ENCODE data around the gene RELB. TPM values are rescaled to one million over a fixed set of nuclear protein-coding genes. Genes with fewer than 3 reads are reported as not detected.

Gene RELB
- total and polyA plus RNA-seq, 9 of the 15 experiments (the other 6 are each of a cell fraction or from before 2014, with no cell fraction given) = 0.15 to 1.1 (median 0.28) TPM; not detected in 2

GRCh38 chr19:45016388-45017314, 15.4 kb downstream of the RELB start (continued):
- TF ChIP-seq, protein P1, sequence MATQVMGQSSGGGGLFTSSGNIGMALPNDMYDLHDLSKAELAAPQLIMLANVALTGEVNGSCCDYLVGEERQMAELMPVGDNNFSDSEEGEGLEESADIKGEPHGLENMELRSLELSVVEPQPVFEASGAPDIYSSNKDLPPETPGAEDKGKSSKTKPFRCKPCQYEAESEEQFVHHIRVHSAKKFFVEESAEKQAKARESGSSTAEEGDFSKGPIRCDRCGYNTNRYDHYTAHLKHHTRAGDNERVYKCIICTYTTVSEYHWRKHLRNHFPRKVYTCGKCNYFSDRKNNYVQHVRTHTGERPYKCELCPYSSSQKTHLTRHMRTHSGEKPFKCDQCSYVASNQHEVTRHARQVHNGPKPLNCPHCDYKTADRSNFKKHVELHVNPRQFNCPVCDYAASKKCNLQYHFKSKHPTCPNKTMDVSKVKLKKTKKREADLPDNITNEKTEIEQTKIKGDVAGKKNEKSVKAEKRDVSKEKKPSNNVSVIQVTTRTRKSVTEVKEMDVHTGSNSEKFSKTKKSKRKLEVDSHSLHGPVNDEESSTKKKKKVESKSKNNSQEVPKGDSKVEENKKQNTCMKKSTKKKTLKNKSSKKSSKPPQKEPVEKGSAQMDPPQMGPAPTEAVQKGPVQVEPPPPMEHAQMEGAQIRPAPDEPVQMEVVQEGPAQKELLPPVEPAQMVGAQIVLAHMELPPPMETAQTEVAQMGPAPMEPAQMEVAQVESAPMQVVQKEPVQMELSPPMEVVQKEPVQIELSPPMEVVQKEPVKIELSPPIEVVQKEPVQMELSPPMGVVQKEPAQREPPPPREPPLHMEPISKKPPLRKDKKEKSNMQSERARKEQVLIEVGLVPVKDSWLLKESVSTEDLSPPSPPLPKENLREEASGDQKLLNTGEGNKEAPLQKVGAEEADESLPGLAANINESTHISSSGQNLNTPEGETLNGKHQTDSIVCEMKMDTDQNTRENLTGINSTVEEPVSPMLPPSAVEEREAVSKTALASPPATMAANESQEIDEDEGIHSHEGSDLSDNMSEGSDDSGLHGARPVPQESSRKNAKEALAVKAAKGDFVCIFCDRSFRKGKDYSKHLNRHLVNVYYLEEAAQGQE (IDR thresholded peaks at IDR 0.05; ENCODE audit: borderline replicate concordance) = peak; percentile 71; the same call in 1 of the 2 replicates
- TF ChIP-seq, protein P1 (CRISPR knock-in tag; IDR thresholded peaks at IDR 0.05; ENCODE audit: low read depth) = no peak
- TF ChIP-seq, protein P2, sequence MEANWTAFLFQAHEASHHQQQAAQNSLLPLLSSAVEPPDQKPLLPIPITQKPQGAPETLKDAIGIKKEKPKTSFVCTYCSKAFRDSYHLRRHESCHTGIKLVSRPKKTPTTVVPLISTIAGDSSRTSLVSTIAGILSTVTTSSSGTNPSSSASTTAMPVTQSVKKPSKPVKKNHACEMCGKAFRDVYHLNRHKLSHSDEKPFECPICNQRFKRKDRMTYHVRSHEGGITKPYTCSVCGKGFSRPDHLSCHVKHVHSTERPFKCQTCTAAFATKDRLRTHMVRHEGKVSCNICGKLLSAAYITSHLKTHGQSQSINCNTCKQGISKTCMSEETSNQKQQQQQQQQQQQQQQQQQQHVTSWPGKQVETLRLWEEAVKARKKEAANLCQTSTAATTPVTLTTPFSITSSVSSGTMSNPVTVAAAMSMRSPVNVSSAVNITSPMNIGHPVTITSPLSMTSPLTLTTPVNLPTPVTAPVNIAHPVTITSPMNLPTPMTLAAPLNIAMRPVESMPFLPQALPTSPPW (CRISPR knock-in tag; IDR thresholded peaks at IDR 0.05) = peak; percentile 22; the same call in 1 of the 2 replicates
- TF ChIP-seq CTCFL (IDR thresholded peaks at IDR 0.05; ENCODE audit: borderline replicate concordance, insufficient read depth, low read depth, low read length, poor library complexity, severe bottlenecking) = peak; percentile 42

Measured in K562 (cell line).